Measurements from ENCODE around the gene OAF.

DNA sequence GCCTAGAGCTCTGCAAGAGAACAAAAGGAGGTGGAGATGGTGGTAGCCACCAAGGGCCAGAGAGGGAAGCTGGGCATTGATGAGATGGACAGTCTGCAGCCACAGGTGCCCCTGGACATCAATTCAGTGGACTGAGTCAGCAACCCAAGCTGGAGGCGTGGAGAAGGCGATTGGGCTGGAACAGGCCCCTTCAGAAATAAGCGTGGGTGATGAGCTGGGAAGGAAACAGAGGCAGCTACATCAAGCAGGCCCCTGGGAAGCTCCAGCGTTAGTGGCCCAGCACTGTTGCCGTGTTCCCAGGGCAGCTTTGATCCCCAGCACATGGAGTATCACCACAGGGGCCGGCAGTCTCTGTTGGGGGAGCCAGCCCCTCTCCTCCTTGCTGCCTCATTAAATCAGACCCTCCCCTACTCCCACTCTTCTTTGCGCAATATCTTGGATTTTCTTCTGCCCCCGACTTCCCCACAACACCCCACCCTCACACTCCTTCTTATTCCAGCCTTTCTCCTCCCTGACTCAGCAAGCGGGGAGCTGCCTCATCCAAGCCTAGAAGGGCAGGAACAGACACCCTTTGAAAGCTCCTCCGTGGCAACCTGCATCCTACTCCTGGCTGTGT is 31.7 kb upstream of the OAF start:
- TF ChIP-seq, protein P1, sequence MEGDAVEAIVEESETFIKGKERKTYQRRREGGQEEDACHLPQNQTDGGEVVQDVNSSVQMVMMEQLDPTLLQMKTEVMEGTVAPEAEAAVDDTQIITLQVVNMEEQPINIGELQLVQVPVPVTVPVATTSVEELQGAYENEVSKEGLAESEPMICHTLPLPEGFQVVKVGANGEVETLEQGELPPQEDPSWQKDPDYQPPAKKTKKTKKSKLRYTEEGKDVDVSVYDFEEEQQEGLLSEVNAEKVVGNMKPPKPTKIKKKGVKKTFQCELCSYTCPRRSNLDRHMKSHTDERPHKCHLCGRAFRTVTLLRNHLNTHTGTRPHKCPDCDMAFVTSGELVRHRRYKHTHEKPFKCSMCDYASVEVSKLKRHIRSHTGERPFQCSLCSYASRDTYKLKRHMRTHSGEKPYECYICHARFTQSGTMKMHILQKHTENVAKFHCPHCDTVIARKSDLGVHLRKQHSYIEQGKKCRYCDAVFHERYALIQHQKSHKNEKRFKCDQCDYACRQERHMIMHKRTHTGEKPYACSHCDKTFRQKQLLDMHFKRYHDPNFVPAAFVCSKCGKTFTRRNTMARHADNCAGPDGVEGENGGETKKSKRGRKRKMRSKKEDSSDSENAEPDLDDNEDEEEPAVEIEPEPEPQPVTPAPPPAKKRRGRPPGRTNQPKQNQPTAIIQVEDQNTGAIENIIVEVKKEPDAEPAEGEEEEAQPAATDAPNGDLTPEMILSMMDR (IDR thresholded peaks at IDR 0.05; ENCODE audit: control extremely low read depth in 1 of 3, insufficient read depth in 1 of 3, low read depth in 1 of 3, low read length in 3 of 3), result no peak
- no peak for TF ChIP-seq TCF12 (IDR thresholded peaks at IDR 0.05; ENCODE audit: low read depth, low read length)

Data from H1 (cell line).